Thyroid gland (tissue), 4 donors: ENCODE measurements around the gene KCMF1. TPM values are rescaled to one million over a fixed set of nuclear protein-coding genes. Genes with fewer than 3 reads are reported as not detected.

Experiments used
- DNase-seq, 2 donors: peaks; one replicate each; pipeline ENCODE4 v3.0.0-alpha.2; 2019
- H3K27ac ChIP-seq, 3 donors: fragments of 200-600 bp; sonication (generic); 1 replicate in 2 of 3; 2 replicates in 1 of 3; pipeline ENCODE4 v1.5.1; 2016 to 2019; ENCODE audit warnings: mild to moderate bottlenecking in 1 of 3, moderate library complexity in 1 of 3
- H3K27me3 ChIP-seq: fragments of 200-600 bp; sonication (generic); one replicate; pipeline ENCODE4 v1.5.1; 2019
- H3K36me3 ChIP-seq, 2 donors: fragments of 200-600 bp; sonication (generic); one replicate each; pipeline ENCODE4 v1.5.1; 2016 to 2019
- H3K4me1 ChIP-seq, 2 donors: fragments of 200-600 bp; sonication (generic); one replicate each; pipeline ENCODE4 v1.5.1; 2017 to 2019
- H3K4me3 ChIP-seq, 3 donors: fragments of 200-600 bp; sonication (generic); replicated peaks in 1 of 3; 1 replicate in 2 of 3; 2 replicates in 1 of 3; pipeline ENCODE4 v1.5.1; 2016; ENCODE audit warnings: mild to moderate bottlenecking in 1 of 3
- H3K9me3 ChIP-seq: fragments of 200-600 bp; sonication (generic); one replicate; pipeline ENCODE4 v1.5.1; 2017
- POLR2A ChIP-seq, 2 donors: fragments of 450-650 bp; IDR thresholded peaks; one replicate each; pipeline ENCODE4 v1.6.1; 2017; ENCODE audit warnings: antibody characterized with exemption in 2 of 2, mild to moderate bottlenecking in 2 of 2, moderate library complexity in 1 of 2
- WGBS, 2 donors: methylation state at CpG; one replicate each; pipeline ENCODE4 v1.1.5; 2017; 5-methylcytosine and 5-hydroxymethylcytosine counted together
- intact Hi-C: fragments of 100-400 bp; cut with DNase I; formaldehyde crosslinking; loops from one replicate; pipeline ENCODE4 v1.15.1; 2023
- total RNA-seq, 4 donors: library from RNA; depleted of rRNA; stranded (reverse); fragments of >200 nt; gene quantifications; one replicate each; pipeline ENCODE4 v1.2.3, GENCODE V29; 2016
- TF ChIP-seq, protein P1 (sequence below), 6 experiments: fragments of 200-600 bp in 3 of 6; fragments of 450-650 bp in 3 of 6; sonication (generic) in 3 of 6; IDR thresholded peaks; one replicate each; pipeline ENCODE4 v1.5.1; 2016 to 2019; ENCODE audit warnings: antibody characterized with exemption in 6 of 6, mild to moderate bottlenecking in 2 of 6, inconsistent platforms in 1 of 6, moderate library complexity in 1 of 6

Gene KCMF1
- total RNA-seq, 4 donors from 2014 or later: 39.6 to 44.5 (median 41.3) TPM

DNA sequence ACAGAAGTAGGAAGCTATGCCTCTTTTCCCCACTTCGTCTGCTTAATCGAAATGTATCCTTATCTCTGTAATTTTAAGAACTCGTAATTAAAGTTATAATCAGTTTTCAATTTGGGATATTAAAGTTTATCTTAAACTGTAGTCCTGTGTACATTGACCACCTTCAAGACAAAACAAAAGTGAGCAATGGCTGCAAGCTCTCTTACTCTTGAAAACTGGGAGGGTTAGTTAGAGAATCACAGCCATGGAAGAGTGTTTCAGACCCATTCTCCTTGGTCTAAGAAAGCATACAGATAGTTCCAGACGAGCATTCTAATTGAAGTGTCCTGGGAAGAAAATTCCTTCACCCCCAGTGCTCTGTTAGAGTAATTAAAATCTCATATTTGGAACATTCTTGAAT is 2.0 kb downstream of the KCMF1 start:
- Histone ChIP-seq H3K36me3 (no peaks in the 10 kb centered on the region), H3K9me3 (no peaks in the 10 kb centered on the region), H3K4me3 (peak overlapping the region in 1 of 3 donors; percentile 6), H3K27ac (peak overlapping the region; percentile 93 to 96 (median 96)), H3K4me1 (peaks cover 40 to 43% of the 10 kb centered on the region in 2 donors), H3K27me3 (no peaks in the 10 kb centered on the region)
- TF ChIP-seq, protein P1, sequence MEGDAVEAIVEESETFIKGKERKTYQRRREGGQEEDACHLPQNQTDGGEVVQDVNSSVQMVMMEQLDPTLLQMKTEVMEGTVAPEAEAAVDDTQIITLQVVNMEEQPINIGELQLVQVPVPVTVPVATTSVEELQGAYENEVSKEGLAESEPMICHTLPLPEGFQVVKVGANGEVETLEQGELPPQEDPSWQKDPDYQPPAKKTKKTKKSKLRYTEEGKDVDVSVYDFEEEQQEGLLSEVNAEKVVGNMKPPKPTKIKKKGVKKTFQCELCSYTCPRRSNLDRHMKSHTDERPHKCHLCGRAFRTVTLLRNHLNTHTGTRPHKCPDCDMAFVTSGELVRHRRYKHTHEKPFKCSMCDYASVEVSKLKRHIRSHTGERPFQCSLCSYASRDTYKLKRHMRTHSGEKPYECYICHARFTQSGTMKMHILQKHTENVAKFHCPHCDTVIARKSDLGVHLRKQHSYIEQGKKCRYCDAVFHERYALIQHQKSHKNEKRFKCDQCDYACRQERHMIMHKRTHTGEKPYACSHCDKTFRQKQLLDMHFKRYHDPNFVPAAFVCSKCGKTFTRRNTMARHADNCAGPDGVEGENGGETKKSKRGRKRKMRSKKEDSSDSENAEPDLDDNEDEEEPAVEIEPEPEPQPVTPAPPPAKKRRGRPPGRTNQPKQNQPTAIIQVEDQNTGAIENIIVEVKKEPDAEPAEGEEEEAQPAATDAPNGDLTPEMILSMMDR (IDR thresholded peaks at IDR 0.05): no peak
- no peak for TF ChIP-seq POLR2A (IDR thresholded peaks at IDR 0.05)
- WGBS, 2 donors: 16 to 19% methylated on average over 4 of the region's 4 CpGs
- no peak for DNase-seq
- intact Hi-C loops: no loop called here

DNA sequence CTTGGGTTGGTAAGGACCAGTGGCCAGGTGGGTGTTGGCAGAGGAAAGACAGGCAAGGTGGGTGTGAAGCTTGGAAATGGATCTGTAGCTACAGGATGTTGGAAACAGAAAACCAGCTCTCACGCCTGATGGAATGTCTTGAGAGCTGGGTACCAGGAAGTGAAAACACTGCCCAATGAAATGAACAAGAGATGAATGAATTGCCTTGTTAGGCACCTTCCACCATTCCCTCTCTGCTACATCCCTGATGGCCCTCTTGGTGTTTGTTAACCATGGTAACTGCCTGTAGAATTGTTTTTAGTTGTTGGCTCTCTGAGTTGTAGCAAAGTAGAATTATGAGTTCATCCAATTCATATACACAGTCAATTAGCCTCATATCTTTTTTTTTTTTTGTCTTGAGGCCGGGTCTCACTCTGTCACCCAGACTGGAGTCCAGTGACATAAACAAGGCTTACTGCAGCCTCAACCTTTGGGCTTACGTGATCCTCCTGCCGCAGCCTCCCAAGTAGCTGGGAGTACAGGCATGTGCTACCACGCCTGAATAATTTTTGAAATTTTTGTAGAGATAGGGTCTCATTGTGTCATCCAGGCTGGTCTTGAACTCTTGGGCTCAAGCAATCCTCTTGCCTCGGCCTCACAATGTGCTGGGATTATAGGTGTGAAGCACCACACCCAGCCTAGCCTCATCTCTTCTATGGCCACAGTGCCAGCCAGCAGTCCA is 9.5 kb downstream of the KCMF1 start:
- intact Hi-C loops: no loop called here
- 94 to 97% methylated on average over 6 of the region's 6 CpGs for WGBS, 2 donors
- DNase-seq: no peak
- no peaks in the 10 kb centered on the region for H3K9me3 ChIP-seq
- peaks cover under 1 to 24% of the 10 kb centered on the region in 2 donors for H3K4me1 ChIP-seq
- no peaks in the 10 kb centered on the region for H3K27me3 ChIP-seq
- TF ChIP-seq POLR2A (IDR thresholded peaks at IDR 0.05): no peak
- TF ChIP-seq, protein P1 (IDR thresholded peaks at IDR 0.05): no peak
- no peaks in the 10 kb centered on the region for H3K36me3 ChIP-seq
- no peak overlapping the region for H3K4me3 ChIP-seq
- no peak overlapping the region for H3K27ac ChIP-seq

DNA sequence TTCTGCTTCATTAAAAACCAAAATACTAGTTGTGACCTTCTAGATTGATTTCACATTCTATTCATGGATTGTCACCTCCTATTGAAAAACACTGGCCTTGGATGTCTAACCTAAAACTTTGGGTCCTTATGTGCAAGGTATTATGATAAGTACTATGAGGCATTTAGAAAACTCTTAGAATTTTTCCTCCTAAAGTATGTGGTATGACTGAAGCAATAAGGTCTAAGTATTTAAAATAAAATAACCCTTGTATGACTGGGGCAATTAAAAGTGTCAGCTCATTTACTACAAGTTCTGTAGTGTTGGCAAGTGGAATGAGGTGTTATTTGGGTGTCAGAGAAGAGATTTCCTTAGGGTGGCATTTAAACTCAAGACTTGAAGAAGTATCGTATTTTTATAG is 15.1 kb downstream of the KCMF1 start:
- H3K4me1 ChIP-seq: peaks cover 26 to 50% of the 10 kb centered on the region in 2 donors
- no peaks in the 10 kb centered on the region for H3K9me3 ChIP-seq
- 55 to 72% methylated on average over 1 of the region's 1 CpG for WGBS, 2 donors
- no peak for DNase-seq
- H3K36me3 ChIP-seq: no peaks in the 10 kb centered on the region
- no peaks in the 10 kb centered on the region for H3K27me3 ChIP-seq
- no peak overlapping the region for H3K4me3 ChIP-seq
- intact Hi-C loops: no loop called here
- no peak for TF ChIP-seq POLR2A (IDR thresholded peaks at IDR 0.05)
- TF ChIP-seq, protein P1 (IDR thresholded peaks at IDR 0.05): no peak
- no peak overlapping the region for H3K27ac ChIP-seq

DNA sequence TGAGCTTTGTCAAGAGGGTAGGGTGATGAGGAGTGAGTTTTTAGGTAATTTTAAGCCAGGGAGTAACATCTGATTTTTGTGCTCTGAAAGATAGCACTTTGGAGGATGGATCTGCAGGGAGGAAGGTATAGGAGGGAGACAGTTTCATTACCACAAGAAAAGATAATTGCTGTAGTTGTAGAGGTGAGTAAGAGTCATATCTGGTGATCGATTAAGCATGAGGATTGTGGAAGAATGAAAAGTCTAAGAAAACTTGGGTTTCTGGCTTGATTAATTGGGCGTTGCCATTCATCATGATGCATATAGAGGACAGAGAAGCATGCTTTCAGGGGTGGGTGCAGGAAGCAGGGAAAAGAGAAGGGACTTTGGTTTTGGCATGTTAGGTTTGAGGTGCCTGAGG is 18.5 kb downstream of the KCMF1 start:
- H3K4me1 ChIP-seq: peaks cover 36 to 67% of the 10 kb centered on the region in 2 donors

DNA sequence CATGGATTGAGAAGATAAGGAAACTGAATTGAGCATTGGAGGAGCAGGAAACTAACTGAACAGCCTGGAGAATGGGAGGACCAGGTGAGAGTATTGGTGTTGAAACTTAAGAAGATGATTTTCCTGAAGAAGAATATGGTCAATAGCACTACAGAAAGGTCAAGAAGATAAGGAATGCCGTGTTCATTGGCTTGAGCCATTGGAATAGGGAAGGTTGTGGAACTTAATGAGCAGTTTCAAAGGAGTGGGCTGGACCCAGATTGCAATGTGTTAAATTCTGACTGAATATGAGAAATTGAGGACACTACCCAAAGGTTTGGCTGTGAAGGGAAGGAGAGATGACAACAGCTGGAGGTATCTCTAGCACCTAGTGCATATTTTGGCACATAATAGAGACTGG is 19.0 kb downstream of the KCMF1 start:
- Histone ChIP-seq H3K36me3 (no peaks in the 10 kb centered on the region), H3K9me3 (no peaks in the 10 kb centered on the region), H3K27me3 (no peaks in the 10 kb centered on the region), H3K4me1 (peaks cover 36 to 67% of the 10 kb centered on the region in 2 donors), H3K4me3 (no peak overlapping the region), H3K27ac (no peak overlapping the region)
- no peak for DNase-seq
- WGBS, 2 donors: 70 to 74% methylated on average over 1 of the region's 1 CpG
- TF ChIP-seq POLR2A (IDR thresholded peaks at IDR 0.05): no peak
- TF ChIP-seq, protein P1 (IDR thresholded peaks at IDR 0.05): no peak
- intact Hi-C loops: no loop called here

More for the DNA sequence above, 18.5 kb downstream of the KCMF1 start:
- DNase-seq: no peak
- Histone ChIP-seq H3K27me3 (no peaks in the 10 kb centered on the region), H3K27ac (no peak overlapping the region), H3K9me3 (no peaks in the 10 kb centered on the region), H3K36me3 (no peaks in the 10 kb centered on the region), H3K4me3 (no peak overlapping the region)
- WGBS, 2 donors: 87 to 88% methylated on average over 2 of the region's 2 CpGs
- intact Hi-C loops: no loop called here
- TF ChIP-seq, protein P1 (IDR thresholded peaks at IDR 0.05): no peak
- no peak for TF ChIP-seq POLR2A (IDR thresholded peaks at IDR 0.05)
